Measurements from ENCODE around the gene GGNBP2.
"Not testable (repeated sequence)": the region's sequence is repeated elsewhere in the genome, so short reads cannot be mapped to it uniquely, and the experiment has no call there.

Gene GGNBP2

GRCh38 chr17:36544307-36545076, at the start of gene GGNBP2:
Gene GGNBP2 (plus strand): TSS chr17:36544919. CDS start chr17:36545725, 806 bp downstream.
- peak; percentile 91 to 95 for DNase-seq

GRCh38 chr17:36495076-36495578, 49.6 kb upstream of the GGNBP2 start:
- DNase-seq, result no peak

GRCh38 chr17:36496018-36496789, 48.5 kb upstream of the GGNBP2 start:
- no peak for DNase-seq

- DNase-seq, result no peak
These were observed 46.6 kb upstream of the GGNBP2 start for GRCh38 chr17:36498155-36498554.

- DNase-seq, result no peak
These were observed 46.0 kb upstream of the GGNBP2 start for GRCh38 chr17:36498560-36499300.

GRCh38 chr17:36500745-36501225, 43.9 kb upstream of the GGNBP2 start:
- DNase-seq, result no peak

- no peak for DNase-seq
These were observed 43.4 kb upstream of the GGNBP2 start for GRCh38 chr17:36501351-36501750.

- no peak for DNase-seq
These were observed 42.8 kb upstream of the GGNBP2 start for GRCh38 chr17:36501963-36502362.

- DNase-seq, result no peak
These were observed 41.1 kb upstream of the GGNBP2 start for GRCh38 chr17:36503456-36504155.

- no peak for DNase-seq
These were observed 40.6 kb upstream of the GGNBP2 start for GRCh38 chr17:36504156-36504545.

GRCh38 chr17:36505171-36505570, 39.5 kb upstream of the GGNBP2 start:
- no peak for DNase-seq

GRCh38 chr17:36506249-36506826, 38.4 kb upstream of the GGNBP2 start:
- no peak for DNase-seq

- DNase-seq, result no peak
These were observed 37.9 kb upstream of the GGNBP2 start for GRCh38 chr17:36506831-36507230.

GRCh38 chr17:36507266-36507665, 37.5 kb upstream of the GGNBP2 start:
- DNase-seq, result no peak

- not testable (repeated sequence) for DNase-seq
These were observed 36.3 kb upstream of the GGNBP2 start for GRCh38 chr17:36508439-36508838.

- no peak for DNase-seq
These were observed 35.3 kb upstream of the GGNBP2 start for GRCh38 chr17:36509272-36509985.

- DNase-seq, result no peak
These were observed 34.1 kb upstream of the GGNBP2 start for GRCh38 chr17:36510636-36511035.

GRCh38 chr17:36511216-36511615, 33.5 kb upstream of the GGNBP2 start:
- no peak for DNase-seq

GRCh38 chr17:36512641-36513040, 32.1 kb upstream of the GGNBP2 start:
- DNase-seq, result no peak

- DNase-seq, result no peak
These were observed 29.9 kb upstream of the GGNBP2 start for GRCh38 chr17:36514856-36515255.

GRCh38 chr17:36515837-36516236, 28.9 kb upstream of the GGNBP2 start:
- no peak for DNase-seq
